ENCODE measurements around the gene NUPR2. TPM values are rescaled to one million over a fixed set of nuclear protein-coding genes. Genes with fewer than 3 reads are reported as not detected.

Gene NUPR2
- total RNA-seq, 2 experiments from 2014 or later = not detected

Other genes starting within 250 kb of the NUPR2 start
- 1 to 10 TPM; 1.3 to 1.8 TPM for gene ZNF713, start 229.0 kb downstream of the NUPR2 start, total RNA-seq
- 1 to 10 TPM; 6.7 to 6.9 TPM for gene MRPS17, start 164.5 kb downstream of the NUPR2 start, total RNA-seq
- gene NIPSNAP2, start 151.8 kb downstream of the NUPR2 start, total RNA-seq = 10 to 100 TPM; 40.7 to 45.9 TPM
- 1 to 10 TPM; 1.2 to 1.9 TPM for gene PSPH, start 65.0 kb downstream of the NUPR2 start, total RNA-seq
- 10 to 100 TPM; 31.8 to 33.0 TPM for gene CCT6A, start 64.7 kb downstream of the NUPR2 start, total RNA-seq
- gene SUMF2, start 52.1 kb downstream of the NUPR2 start, total RNA-seq = 100 to 1,000 TPM in 1 of 2 experiments, 10 to 100 TPM in 1; 95.8 to 102 TPM
- 10 to 100 TPM in 1 of 2 experiments, 1 to 10 TPM in 1; 9.7 to 11.5 TPM for gene PHKG1, start 23.5 kb downstream of the NUPR2 start, total RNA-seq
- 100 to 1,000 TPM; 250 to 252 TPM for gene CHCHD2, start 9.9 kb downstream of the NUPR2 start, total RNA-seq